ENCODE results near the gene C9orf43. TPM values are rescaled to one million over a fixed set of nuclear protein-coding genes. Genes with fewer than 3 reads are reported as not detected.

The C9orf43 gene
- total and polyA plus RNA-seq, 2 experiments from 2014 or later = 0.63 to 1.1 TPM

DNA sequence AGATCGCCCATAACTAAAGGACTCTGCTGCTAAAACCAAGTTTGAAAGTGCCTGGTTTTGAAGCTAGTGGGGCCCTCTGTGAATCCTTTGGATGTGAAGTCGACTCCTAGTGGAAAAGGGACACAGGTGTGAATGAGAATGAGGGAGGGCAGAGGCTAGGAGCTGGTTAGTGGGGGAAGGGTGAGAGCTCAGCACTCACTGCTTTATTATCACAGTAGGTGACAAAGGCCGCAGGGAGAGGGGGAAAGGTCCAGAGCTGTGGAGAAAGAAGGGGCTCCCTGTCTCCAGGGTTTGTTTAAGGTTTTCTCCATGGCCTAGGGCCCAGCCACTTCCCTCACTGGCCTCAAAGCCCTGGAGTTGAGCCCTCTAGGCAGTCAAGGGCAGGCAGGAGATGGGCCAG lies 37.3 kb upstream of the C9orf43 start (continued):
- TF ChIP-seq ETS1 (IDR thresholded peaks at IDR 0.05) (no peak), ZNF462 (CRISPR knock-in tag; IDR thresholded peaks at IDR 0.05) (no peak), EZH2phosphoT487 (IDR thresholded peaks at IDR 0.05; ENCODE audit: unreplicated experiment) (no peak), NANOG (IDR thresholded peaks at IDR 0.05; ENCODE audit: borderline replicate concordance) (no peak)

DNA sequence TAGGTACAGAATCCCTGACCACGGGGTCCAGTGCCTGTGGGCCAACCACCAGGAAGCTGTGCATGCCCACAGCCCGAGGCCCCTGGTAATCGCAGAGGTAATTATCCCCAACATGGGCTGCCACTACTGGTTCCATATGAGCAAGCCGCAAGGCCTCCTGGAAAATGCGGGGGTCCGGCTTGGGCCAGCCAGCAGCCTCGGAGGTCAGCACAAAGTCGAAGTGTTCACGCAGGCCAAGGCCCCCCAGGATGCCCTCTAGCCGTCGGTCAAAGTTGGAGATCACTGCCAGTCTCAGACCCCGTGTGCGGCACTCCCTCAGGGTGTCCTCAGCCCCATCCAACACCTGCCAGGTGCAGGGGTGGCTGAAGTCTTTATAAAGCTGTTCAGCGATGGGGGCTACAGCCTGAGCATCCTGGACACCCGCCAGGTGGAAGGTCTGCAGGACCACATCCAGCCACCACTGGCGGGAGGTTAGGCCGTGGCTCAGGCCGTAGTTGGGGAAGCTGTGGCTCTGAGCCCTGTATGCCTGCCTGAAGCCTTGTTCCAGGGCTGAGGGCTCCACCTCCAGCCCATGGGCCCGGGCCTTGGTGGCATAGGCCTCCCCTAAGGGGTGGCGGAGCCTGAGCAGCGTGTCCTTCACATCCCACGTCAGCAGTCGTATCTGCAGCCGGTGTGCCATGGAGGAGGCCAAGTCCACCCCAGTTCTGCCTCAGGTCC lies 36.7 kb upstream of the C9orf43 start:
- no peaks in the 10 kb centered on the region for H4K20me1 ChIP-seq (replicated peaks; ENCODE audit: insufficient read depth)
- TF ChIP-seq EZH2phosphoT487 (IDR thresholded peaks at IDR 0.05; ENCODE audit: unreplicated experiment) = no peak
- no peak for TF ChIP-seq CREB1 (CRISPR knock-in tag; IDR thresholded peaks at IDR 0.05; ENCODE audit: low read depth)
- no peak for TF ChIP-seq ZNF462 (CRISPR knock-in tag; IDR thresholded peaks at IDR 0.05)
- TF ChIP-seq POLR2AphosphoS5 (IDR thresholded peaks at IDR 0.05; ENCODE audit: low read depth) = no peak
- no peak for TF ChIP-seq JUNB (IDR thresholded peaks at IDR 0.05; ENCODE audit: unreplicated experiment)
- no peak for TF ChIP-seq STAT1 (IDR thresholded peaks at IDR 0.05; ENCODE audit: unreplicated experiment)

More for the DNA sequence above, 36.7 kb upstream of the C9orf43 start:
- no peaks in the 10 kb centered on the region for H3K27me3 ChIP-seq (ENCODE audit: insufficient read depth)
- DNase-seq (ENCODE audit: low spot score) (no peak), ATAC-seq (no peak)
- no peaks in the 10 kb centered on the region for H3K4me1 ChIP-seq (ENCODE audit: insufficient read depth)
- H3K27ac ChIP-seq (ENCODE audit: low read depth) = no peak overlapping the region
- Mint-ChIP-seq H3K36me3 (ENCODE audit: low read depth) (peaks cover 6% of the 10 kb centered on the region; the same call in 2 of the 3 replicates), H3K27ac (no peak overlapping the region), H3K27me3 (ENCODE audit: insufficient read depth, low read depth, poor library complexity) (peaks cover 4% of the 10 kb centered on the region), H3K9me3 (no peaks in the 10 kb centered on the region), H3K4me1 (peaks cover 6% of the 10 kb centered on the region), H3K4me3 (no peak overlapping the region)
- H3K4me3 ChIP-seq = no peak overlapping the region
- no peak overlapping the region for H2AFZ ChIP-seq
- H3K36me3 ChIP-seq (ENCODE audit: insufficient read depth) = no peaks in the 10 kb centered on the region
- H3K4me2 ChIP-seq = no peak overlapping the region
- no peaks in the 10 kb centered on the region for H3K9me2 ChIP-seq (ENCODE audit: insufficient read depth)
- H3F3A ChIP-seq (replicated peaks; ENCODE audit: low read depth) = no peaks in the 10 kb centered on the region
- H3K79me2 ChIP-seq (replicated peaks; ENCODE audit: insufficient read depth) = no peaks in the 10 kb centered on the region
